Neural cell (in vitro differentiated cells): ENCODE data around the gene NGF.

Experiments
- EZH2 ChIP-seq: fragments of 200-600, 300-800 bp; shearing (Covaris generic), sonication (generic); IDR thresholded peaks from 2 replicates; pipeline ENCODE4 v1.6.1; 2014; ENCODE audit warnings: antibody characterized with exemption, low read length, borderline replicate concordance, mild to moderate bottlenecking; ENCODE audit not compliant: insufficient read depth, poor library complexity, severe bottlenecking
- POLR2AphosphoS5 ChIP-seq: IDR thresholded peaks from 2 replicates; pipeline ENCODE4 v1.6.1; 2012
- TF ChIP-seq, protein P1 (sequence below): fragments of 450-650 bp; IDR thresholded peaks from 2 replicates; pipeline ENCODE4 v1.5.1; 2014; ENCODE audit warnings: antibody characterized with exemption, mild to moderate bottlenecking, moderate library complexity; ENCODE audit not compliant: poor library complexity, severe bottlenecking

DNA sequence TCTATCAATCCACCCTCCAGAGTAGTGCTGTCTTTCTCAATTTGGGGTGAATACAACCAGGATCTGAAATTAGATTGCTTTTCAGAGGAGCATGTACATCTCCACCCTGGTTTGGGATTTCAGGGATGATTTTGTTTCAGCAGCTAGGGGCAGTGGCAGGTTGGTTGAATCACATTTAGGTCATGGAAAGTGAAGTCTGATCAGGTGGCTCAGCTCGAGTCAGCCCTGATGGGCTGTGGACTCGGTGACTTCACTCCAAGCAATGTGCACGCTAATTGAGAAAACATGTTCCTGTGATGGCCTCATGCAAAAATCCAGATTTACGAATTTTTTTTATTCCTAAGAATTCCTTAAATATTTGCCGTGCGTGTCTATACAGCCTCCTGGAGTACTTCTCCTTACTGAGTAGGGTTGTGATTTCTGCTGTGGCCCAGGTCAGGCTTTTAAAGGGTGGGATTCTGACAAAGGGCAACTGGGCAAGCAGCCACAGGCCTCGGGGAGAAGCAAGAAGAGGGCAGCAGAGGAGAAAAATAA, 7.5 kb downstream of the NGF start:
- TF ChIP-seq, protein P1, sequence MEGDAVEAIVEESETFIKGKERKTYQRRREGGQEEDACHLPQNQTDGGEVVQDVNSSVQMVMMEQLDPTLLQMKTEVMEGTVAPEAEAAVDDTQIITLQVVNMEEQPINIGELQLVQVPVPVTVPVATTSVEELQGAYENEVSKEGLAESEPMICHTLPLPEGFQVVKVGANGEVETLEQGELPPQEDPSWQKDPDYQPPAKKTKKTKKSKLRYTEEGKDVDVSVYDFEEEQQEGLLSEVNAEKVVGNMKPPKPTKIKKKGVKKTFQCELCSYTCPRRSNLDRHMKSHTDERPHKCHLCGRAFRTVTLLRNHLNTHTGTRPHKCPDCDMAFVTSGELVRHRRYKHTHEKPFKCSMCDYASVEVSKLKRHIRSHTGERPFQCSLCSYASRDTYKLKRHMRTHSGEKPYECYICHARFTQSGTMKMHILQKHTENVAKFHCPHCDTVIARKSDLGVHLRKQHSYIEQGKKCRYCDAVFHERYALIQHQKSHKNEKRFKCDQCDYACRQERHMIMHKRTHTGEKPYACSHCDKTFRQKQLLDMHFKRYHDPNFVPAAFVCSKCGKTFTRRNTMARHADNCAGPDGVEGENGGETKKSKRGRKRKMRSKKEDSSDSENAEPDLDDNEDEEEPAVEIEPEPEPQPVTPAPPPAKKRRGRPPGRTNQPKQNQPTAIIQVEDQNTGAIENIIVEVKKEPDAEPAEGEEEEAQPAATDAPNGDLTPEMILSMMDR: no peak
- no peak for TF ChIP-seq POLR2AphosphoS5
- no peak for TF ChIP-seq EZH2
